Activated CD4-positive, alpha-beta T cell treated with anti-CD3 and anti-CD28 coated beads, Interleukin-2, amount 10 ng/mL, durations not matched to agents 7 days and 5 days (primary cell): Measurements from ENCODE around the gene VWF. TPM values are rescaled to one million over a fixed set of nuclear protein-coding genes. Genes with fewer than 3 reads are reported as not detected.
"Not testable (repeated sequence)": the region's sequence is repeated elsewhere in the genome, so short reads cannot be mapped to it uniquely, and the experiment has no call there.

ENCODE experiments used
- CTCF ChIA-PET: fragments of 350-600 bp; sonication (Branson Sonifier 250); formaldehyde crosslinking; loops from one replicate; lab custom pipeline; 2021; ENCODE audit warnings: antibody characterized with exemption; lab: Charles Lee
- POLR2A ChIA-PET: fragments of 350-600 bp; sonication (Branson Sonifier 250); formaldehyde crosslinking; loops from one replicate; lab custom pipeline; 2021; ENCODE audit warnings: antibody characterized with exemption; lab: Charles Lee
- DNase-seq: peaks from one replicate; pipeline ENCODE4 v3.0.0-alpha.2; 2020
- H3K27ac Mint-ChIP-seq: one replicate; pipeline ENCODE4 v1.8.0; 2021; ENCODE audit warnings: mild to moderate bottlenecking, moderate library complexity, mixed read lengths
- H3K27me3 Mint-ChIP-seq: one replicate; pipeline ENCODE4 v1.8.0; 2021; ENCODE audit warnings: mixed read lengths
- H3K36me3 Mint-ChIP-seq: one replicate; pipeline ENCODE4 v1.8.0; 2021; ENCODE audit warnings: low read depth, mixed read lengths
- H3K4me1 Mint-ChIP-seq: one replicate; pipeline ENCODE4 v1.8.0; 2021; ENCODE audit warnings: mixed read lengths
- H3K4me3 Mint-ChIP-seq: one replicate; pipeline ENCODE4 v1.8.0; 2021; ENCODE audit warnings: mild to moderate bottlenecking, moderate library complexity, mixed read lengths
- H3K9me3 Mint-ChIP-seq: one replicate; pipeline ENCODE4 v1.8.0; 2021; ENCODE audit warnings: mixed read lengths
- total RNA-seq, 2 experiments: library from RNA; stranded (reverse); gene quantifications; one replicate each; pipeline ENCODE4 v1.2.3, GENCODE V29; 2021

VWF gene
- total RNA-seq, 2 experiments from 2014 or later, result not detected

GRCh38 chr12:6114476-6114870 lies 10.0 kb downstream of the VWF start:
- POLR2A ChIA-PET, result no interaction called here

GRCh38 chr12:6113691-6114475 lies 10.6 kb downstream of the VWF start:
- CTCF ChIA-PET, result no interaction called here
- no peak for DNase-seq
- Mint-ChIP-seq H3K36me3 (no peaks in the 10 kb centered on the region), H3K27me3 (no peaks in the 10 kb centered on the region), H3K4me3 (no peak overlapping the region), H3K27ac (no peak overlapping the region), H3K9me3 (no peaks in the 10 kb centered on the region), H3K4me1 (no peaks in the 10 kb centered on the region)
- POLR2A ChIA-PET, result no interaction called here

More at GRCh38 chr12:6114476-6114870, 10.0 kb downstream of the VWF start:
- H3K4me3 Mint-ChIP-seq, result no peak overlapping the region
- H3K27me3 Mint-ChIP-seq, result no peaks in the 10 kb centered on the region
- H3K9me3 Mint-ChIP-seq, result no peaks in the 10 kb centered on the region
- H3K36me3 Mint-ChIP-seq, result no peaks in the 10 kb centered on the region
- H3K27ac Mint-ChIP-seq, result no peak overlapping the region
- no peaks in the 10 kb centered on the region for H3K4me1 Mint-ChIP-seq
- DNase-seq, result no peak
- CTCF ChIA-PET, result no interaction called here

GRCh38 chr12:6112004-6112403 lies 12.5 kb downstream of the VWF start:
- POLR2A ChIA-PET, result no interaction called here
- no peak for DNase-seq
- Mint-ChIP-seq H3K27me3 (no peaks in the 10 kb centered on the region), H3K27ac (no peak overlapping the region), H3K9me3 (no peaks in the 10 kb centered on the region), H3K36me3 (no peaks in the 10 kb centered on the region), H3K4me3 (no peak overlapping the region), H3K4me1 (no peaks in the 10 kb centered on the region)
- CTCF ChIA-PET, result no interaction called here

GRCh38 chr12:6110006-6110405 lies 14.5 kb downstream of the VWF start:
- H3K27ac Mint-ChIP-seq, result no peak overlapping the region
- ChIA-PET CTCF (no interaction called here), POLR2A (no interaction called here)
- no peaks in the 10 kb centered on the region for H3K36me3 Mint-ChIP-seq
- no peak overlapping the region for H3K4me3 Mint-ChIP-seq
- no peaks in the 10 kb centered on the region for H3K27me3 Mint-ChIP-seq
- no peak for DNase-seq
- no peaks in the 10 kb centered on the region for H3K4me1 Mint-ChIP-seq
- H3K9me3 Mint-ChIP-seq, result no peaks in the 10 kb centered on the region

- Mint-ChIP-seq H3K27me3 (peaks cover 3% of the 10 kb centered on the region), H3K4me3 (no peak overlapping the region), H3K36me3 (no peaks in the 10 kb centered on the region), H3K27ac (no peak overlapping the region), H3K4me1 (peaks cover 3% of the 10 kb centered on the region), H3K9me3 (no peaks in the 10 kb centered on the region)
- ChIA-PET CTCF (interaction anchor here (0.6 kb wide), 1 partner anchor 29 kb away, joined by 4 read pairs; no protein-coding TSS in a partner anchor), POLR2A (no interaction called here)
- no peak for DNase-seq
These were observed 18.3 kb downstream of the VWF start for GRCh38 chr12:6106218-6106617.

- DNase-seq, result no peak
- no peaks in the 10 kb centered on the region for H3K9me3 Mint-ChIP-seq
- CTCF ChIA-PET, result no interaction called here
- no peak overlapping the region for H3K4me3 Mint-ChIP-seq
- no peak overlapping the region for H3K27ac Mint-ChIP-seq
- peaks cover 3% of the 10 kb centered on the region for H3K4me1 Mint-ChIP-seq
- peaks cover 3% of the 10 kb centered on the region for H3K27me3 Mint-ChIP-seq
- POLR2A ChIA-PET, result no interaction called here
- H3K36me3 Mint-ChIP-seq, result no peaks in the 10 kb centered on the region
These were observed 19.6 kb downstream of the VWF start for GRCh38 chr12:6104842-6105241.

GRCh38 chr12:6104027-6104426 lies 20.4 kb downstream of the VWF start:
- Mint-ChIP-seq H3K4me3 (no peak overlapping the region), H3K27ac (no peak overlapping the region), H3K4me1 (peaks cover 3% of the 10 kb centered on the region), H3K9me3 (no peaks in the 10 kb centered on the region), H3K27me3 (peaks cover 3% of the 10 kb centered on the region), H3K36me3 (no peaks in the 10 kb centered on the region)
- no peak for DNase-seq
- ChIA-PET CTCF (no interaction called here), POLR2A (no interaction called here)

- H3K9me3 Mint-ChIP-seq, DNase-seq, H3K4me3 Mint-ChIP-seq, H3K36me3 Mint-ChIP-seq, POLR2A ChIA-PET, H3K27ac Mint-ChIP-seq, H3K4me1 Mint-ChIP-seq, H3K27me3 Mint-ChIP-seq, CTCF ChIA-PET: not testable (repeated sequence)
These were observed 22.4 kb downstream of the VWF start for GRCh38 chr12:6102021-6102420.

- POLR2A ChIA-PET, result no interaction called here
- H3K4me1 Mint-ChIP-seq, result peaks cover 3% of the 10 kb centered on the region
- no peak for DNase-seq
- no peaks in the 10 kb centered on the region for H3K9me3 Mint-ChIP-seq
- peaks cover 6% of the 10 kb centered on the region for H3K27me3 Mint-ChIP-seq
- CTCF ChIA-PET, result no interaction called here
- H3K36me3 Mint-ChIP-seq, result no peaks in the 10 kb centered on the region
- H3K4me3 Mint-ChIP-seq, result no peak overlapping the region
- H3K27ac Mint-ChIP-seq, result no peak overlapping the region
These were observed 25.2 kb downstream of the VWF start for GRCh38 chr12:6099316-6099715.

- Mint-ChIP-seq H3K4me1 (no peaks in the 10 kb centered on the region), H3K27me3 (peaks cover 3% of the 10 kb centered on the region), H3K36me3 (no peaks in the 10 kb centered on the region), H3K9me3 (no peaks in the 10 kb centered on the region), H3K4me3 (no peak overlapping the region), H3K27ac (no peak overlapping the region)
- ChIA-PET CTCF (no interaction called here), POLR2A (no interaction called here)
- no peak for DNase-seq
These were observed 27.1 kb downstream of the VWF start for GRCh38 chr12:6097411-6097810.

- ChIA-PET POLR2A (no interaction called here), CTCF (no interaction called here)
These were observed 27.9 kb downstream of the VWF start for GRCh38 chr12:6096527-6096926.

GRCh38 chr12:6095269-6095668 lies 29.2 kb downstream of the VWF start:
- peaks cover 5% of the 10 kb centered on the region for H3K27me3 Mint-ChIP-seq
- H3K27ac Mint-ChIP-seq, result no peak overlapping the region
- CTCF ChIA-PET, result no interaction called here
- no peak for DNase-seq
- no peaks in the 10 kb centered on the region for H3K4me1 Mint-ChIP-seq
- POLR2A ChIA-PET, result no interaction called here
- no peaks in the 10 kb centered on the region for H3K36me3 Mint-ChIP-seq
- H3K4me3 Mint-ChIP-seq, result no peak overlapping the region
- no peaks in the 10 kb centered on the region for H3K9me3 Mint-ChIP-seq

More at GRCh38 chr12:6096527-6096926, 27.9 kb downstream of the VWF start:
- Mint-ChIP-seq H3K4me3 (no peak overlapping the region), H3K36me3 (no peaks in the 10 kb centered on the region), H3K4me1 (no peaks in the 10 kb centered on the region), H3K9me3 (no peaks in the 10 kb centered on the region), H3K27ac (no peak overlapping the region), H3K27me3 (peaks cover 3% of the 10 kb centered on the region)
- no peak for DNase-seq

GRCh38 chr12:6093764-6094163 lies 30.7 kb downstream of the VWF start:
- DNase-seq, result no peak
- Mint-ChIP-seq H3K27me3 (peaks cover 7% of the 10 kb centered on the region), H3K9me3 (no peaks in the 10 kb centered on the region), H3K4me1 (no peaks in the 10 kb centered on the region), H3K27ac (no peak overlapping the region), H3K4me3 (no peak overlapping the region), H3K36me3 (no peaks in the 10 kb centered on the region)
- POLR2A ChIA-PET, result interaction anchor here (0.6 kb wide), 1 partner anchor 69 kb away, joined by 3 read pairs; no protein-coding TSS in a partner anchor
- CTCF ChIA-PET, result interaction anchor here (1.4 kb wide), 1 partner anchor 23 kb away, joined by 3 read pairs; no protein-coding TSS in a partner anchor
